Activated CD4-positive, alpha-beta T cell treated with anti-CD3 and anti-CD28 coated beads, Interleukin-2, amount 50 U/mL, for 24 hours (primary cell): ENCODE data around the gene GRAMD2B.
A peak's percentile ranks its signal among the peaks of the same experiment; 100 is the strongest.

ENCODE experiments used
- DNase-seq, 2 donors: peaks; one replicate each; pipeline ENCODE4 v3.0.0-alpha.2; 2020; ENCODE audit warnings: low read depth in 1 of 2, low spot score in 1 of 2

The GRAMD2B gene

DNA sequence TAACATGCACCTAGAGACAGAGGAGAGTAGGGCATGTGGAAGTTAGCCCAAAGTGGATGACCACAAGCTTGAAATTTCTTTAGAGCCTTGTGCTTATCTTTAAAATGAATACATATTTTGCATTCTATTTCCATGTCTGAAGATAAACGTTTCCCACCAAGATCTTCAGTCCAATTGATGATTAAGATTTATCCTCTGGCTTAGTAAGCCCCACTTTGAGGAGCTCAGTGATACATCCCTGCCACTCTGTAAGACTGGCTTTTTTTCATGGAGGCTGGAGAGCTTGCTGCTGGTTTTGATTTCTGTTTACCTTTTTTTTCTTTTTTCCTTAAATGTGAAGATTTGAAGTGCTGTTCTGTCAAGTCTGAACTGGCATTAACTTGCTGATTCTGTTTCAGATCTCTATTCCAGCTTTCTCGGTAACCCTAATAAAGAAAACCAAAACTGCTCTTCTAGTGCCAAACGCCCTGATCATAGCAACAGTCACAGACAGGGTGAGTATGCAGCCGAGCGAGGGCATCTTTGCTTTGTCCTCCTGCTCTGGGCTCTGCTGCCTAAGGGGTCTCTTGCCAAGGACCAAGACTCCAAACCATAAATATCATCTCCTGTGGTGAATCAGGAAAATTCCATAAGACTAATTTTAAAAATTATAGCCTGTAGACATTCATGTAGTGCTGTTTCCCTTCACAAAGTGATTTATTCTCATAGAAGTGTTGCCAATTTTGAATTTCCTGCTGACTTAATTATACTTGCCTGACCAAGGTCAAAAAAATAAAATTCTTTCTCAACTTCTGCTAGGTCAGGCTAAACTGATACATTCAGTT, 54.3 kb downstream of the GRAMD2B start:
- DNase-seq = no peak

DNA sequence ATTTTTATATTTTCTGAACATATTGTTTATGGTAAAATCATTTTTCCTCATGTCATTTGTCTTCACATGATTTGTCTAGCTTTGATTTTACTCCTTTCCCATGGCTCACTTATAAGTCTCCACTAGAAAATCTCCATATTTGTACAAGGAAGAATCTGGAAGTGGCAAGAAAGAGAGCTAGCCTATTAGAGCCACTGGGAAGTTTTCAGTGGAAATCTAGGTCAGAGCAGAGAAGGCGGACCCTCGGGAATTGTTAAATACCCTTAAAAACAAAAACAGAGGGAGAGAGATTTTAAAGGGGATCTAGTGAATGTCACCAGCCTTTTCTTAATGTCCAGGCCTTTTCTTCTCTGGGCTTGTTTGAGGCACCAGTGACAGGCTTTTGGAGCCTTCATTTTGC, 56.6 kb downstream of the GRAMD2B start:
- no peak for DNase-seq

DNA sequence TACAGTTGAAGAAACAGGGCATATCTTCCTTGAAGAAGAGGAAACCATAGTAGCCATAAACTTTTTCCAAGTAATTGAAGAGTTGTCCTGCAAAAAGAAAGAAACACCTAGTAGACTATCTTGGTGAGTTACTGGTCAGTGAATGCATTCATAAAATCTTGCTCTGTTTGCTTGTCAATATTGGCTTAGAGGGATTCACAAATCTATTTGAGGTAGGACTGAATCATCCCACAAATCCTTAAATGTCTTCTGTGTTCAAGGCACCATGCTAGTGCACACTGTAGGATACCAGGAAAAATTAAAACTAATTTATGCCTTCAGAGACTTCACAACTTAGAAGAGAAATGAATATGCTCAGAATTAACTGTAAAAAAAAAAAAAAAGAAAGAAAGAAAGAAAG, 57.6 kb downstream of the GRAMD2B start:
- no peak for DNase-seq

DNA sequence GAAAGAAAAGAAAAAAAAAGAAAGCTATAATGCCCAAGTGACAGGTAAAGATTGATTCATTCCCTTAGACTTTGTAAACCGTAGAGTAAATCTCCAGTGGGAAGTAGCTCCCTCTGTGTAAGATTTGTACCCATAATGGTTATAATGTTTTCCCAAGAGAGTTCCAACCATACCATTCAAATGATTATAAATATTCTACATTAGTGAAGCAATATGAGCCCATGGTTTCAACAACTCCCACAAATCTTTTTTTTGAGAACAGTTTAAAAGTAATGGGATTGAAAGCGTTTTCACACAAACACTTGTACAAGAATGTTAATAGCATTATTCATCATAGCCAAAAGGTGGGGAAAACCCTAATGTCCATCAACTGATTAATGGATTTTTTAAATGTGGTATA, 58.0 kb downstream of the GRAMD2B start:
- DNase-seq = no peak

DNA sequence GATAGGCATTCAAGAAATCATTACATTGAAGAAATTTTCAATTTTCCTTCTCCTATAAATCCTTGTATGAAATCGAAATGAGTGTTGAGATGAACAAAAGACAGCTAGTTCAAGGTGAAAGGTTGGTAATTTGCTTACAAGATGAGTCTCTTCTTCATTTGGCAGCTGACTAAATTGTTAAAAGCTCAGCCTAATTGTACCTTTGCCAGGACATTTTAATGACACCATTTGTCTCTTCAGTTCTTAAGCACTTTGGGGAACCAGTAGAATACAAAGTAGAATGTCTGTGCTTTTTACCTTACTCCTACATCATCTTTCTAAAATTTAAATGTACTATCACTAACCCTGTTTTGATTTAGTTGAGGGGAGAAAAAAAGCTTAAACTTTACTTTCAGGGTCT, 59.4 kb downstream of the GRAMD2B start:
- no peak for DNase-seq

DNA sequence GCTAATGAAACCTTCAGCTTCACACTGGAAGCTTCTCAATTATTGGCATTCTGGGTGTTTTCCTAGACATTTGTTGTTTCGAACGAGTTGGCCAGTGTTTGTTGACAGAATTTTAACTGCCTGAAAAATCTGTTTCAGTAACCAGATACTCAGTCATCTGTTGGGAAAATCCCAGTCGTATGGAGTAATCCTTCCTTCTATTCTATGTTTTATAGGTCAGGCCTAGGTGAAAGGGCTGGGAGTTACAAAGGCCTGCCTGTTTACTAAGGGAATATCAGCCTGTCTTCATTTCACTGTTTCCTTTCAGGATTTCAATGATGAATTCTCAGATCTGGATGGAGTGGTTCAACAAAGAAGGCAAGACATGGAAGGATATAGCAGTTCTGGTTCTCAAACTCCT, 59.9 kb downstream of the GRAMD2B start:
- DNase-seq = no peak

DNA sequence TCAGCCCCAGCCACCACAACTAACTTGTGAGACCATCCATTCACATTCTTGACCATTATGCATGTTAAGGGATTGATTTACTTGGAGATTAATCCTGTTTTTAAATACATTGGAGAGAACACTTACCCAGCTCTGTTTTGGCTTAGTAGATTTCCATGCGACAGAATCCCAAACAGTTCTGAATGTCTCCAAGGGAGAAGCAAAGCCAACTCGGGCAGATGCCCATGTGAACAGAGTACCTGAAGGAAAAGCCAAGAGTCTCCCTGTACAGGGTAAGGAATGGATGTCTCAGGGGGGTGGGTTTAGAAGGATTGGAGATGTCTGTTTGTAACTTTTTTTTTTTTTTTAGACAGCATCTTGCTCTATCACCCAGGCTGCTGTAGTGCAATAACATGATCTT, 61.0 kb downstream of the GRAMD2B start:
- DNase-seq = no peak

DNA sequence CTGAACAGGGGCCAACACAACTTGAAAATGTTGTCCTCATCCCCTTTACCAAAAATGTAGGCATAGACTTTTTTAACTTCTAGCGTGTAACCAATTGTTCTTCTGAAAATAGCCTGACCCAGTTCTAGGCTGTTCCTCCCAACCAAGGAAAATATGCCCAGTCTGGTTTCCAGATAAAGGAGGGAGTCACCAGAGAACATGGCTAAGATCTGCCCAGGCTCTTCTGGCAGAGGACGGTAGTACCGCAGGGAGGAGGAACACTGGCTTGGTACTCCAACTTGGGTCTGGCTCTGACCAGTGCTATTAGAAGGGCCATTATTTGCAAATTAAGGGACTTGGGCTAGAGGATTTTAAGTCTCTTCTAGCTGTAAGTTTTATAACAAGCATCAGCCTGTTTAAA, 63.1 kb downstream of the GRAMD2B start:
- no peak for DNase-seq

DNA sequence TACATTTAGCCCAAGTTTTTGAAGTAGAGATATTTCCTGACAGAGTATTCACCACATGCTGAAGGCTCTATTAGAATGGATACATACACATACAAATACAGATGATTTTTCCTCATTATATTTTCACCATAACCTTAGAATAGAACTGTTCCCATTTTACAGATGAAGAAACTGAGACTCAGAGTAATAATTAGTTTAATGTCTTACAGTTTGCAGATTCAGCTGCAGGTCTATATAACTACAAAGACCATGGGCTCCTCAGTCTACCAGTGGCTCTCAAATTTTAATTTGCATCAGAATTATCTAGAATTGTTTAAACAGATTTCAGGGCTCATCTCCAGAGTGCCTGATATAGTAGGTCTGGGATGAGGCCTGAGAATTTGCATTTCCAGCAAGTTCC, 64.4 kb downstream of the GRAMD2B start:
- DNase-seq = no peak

DNA sequence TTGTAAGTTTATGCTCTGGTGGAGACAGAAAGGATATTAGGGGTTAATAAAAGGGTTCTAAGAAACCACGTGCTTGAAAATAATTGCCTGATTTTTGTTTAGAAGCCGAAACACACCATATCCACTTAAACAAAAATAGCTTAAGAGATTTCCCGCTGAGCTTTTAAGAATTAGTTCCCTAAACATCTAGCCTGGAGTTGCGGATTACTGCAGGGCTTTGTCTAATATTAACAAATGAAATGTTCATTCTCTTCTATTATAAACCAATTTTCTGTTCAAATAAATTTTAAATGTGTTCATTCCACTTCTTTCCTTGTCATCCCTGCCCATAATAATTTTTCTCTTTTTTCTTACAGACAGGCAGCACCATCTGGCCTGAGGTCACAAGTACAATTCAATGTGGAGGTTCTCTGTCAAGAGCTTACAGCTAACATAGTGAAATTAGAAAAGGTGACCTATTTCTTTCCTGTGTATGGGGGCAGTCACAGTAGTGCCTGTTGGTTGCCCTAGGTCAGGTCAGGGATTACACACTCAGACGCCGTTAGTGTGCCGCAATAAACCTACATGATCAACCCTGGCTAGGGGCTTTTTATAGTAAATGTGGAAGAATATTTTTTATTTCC, 65.3 kb downstream of the GRAMD2B start:
- no peak for DNase-seq

DNA sequence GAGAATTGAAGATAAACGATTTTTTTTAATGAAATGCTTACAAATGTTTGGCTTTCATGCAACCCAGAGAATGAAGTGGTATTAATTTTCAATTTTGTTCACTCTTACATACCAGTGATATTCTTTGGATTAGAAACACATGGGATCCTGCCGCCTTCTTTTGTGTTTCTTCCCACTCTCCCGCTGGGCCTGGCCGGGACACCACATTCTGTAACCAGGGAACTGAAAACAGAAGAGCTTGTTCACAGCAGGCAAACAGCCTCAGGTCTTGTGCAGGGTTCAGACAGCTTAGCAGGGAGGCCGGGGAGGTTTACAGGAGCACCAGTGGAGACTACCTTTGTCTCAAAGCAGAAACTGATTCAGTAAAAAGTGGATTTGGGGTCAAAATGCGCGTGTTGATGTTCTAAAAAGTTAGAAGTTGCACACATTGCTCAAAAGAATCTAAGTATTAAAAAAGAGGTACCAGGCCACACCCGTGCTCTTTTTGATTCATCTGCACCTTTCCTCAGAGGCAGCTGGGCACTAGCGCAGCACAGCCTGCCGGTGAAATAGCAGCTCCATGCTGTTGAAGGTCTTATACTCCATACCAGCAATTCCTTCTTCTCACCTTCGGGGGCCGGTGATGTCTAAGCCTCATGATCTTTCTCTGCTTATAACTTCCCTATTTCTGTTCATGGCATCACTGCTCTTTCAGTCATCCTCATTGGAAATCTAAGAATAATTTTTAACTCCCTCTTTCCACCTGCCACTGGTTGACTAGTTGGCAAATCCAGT, 67.1 kb downstream of the GRAMD2B start:
- no peak for DNase-seq

DNA sequence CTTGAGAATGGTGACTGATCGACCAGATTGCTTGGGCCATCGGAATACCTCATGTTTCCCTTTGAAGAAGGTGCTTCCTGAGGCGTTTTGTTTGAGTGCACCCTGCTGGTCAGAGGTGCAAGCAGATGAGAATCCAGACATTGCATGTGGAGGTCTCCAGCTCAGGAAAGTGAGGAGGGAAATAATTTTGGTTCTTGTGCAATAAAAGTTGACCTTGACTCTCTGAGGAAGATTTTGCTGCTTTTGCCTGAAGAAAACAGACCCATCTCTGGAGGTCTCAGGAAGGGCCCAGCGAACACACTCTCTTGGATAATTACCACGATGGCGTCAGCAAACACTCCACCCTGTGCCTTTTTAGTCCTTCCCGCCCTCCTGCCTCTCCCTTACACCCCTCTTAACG, 69.7 kb downstream of the GRAMD2B start:
- DNase-seq = no peak

DNA sequence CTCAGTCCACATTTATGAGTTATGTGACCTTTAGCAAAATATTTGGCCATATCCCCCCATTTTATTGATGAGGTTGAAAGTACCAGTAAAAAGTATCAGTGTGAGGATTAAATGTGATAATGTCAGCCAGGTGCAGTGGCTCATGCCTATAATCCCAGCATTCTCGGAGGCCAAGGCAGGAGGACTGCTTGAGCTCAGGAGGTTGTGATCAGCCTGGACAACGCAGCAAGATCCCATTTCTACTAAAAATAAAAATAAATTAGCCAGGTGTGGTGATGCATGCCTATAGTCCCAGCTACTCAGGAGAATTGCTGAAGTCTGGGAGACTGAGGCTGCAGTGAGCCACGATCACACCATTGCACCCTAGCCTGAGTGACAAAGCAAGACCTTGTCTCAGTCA, 71.2 kb downstream of the GRAMD2B start:
- no peak for DNase-seq

DNA sequence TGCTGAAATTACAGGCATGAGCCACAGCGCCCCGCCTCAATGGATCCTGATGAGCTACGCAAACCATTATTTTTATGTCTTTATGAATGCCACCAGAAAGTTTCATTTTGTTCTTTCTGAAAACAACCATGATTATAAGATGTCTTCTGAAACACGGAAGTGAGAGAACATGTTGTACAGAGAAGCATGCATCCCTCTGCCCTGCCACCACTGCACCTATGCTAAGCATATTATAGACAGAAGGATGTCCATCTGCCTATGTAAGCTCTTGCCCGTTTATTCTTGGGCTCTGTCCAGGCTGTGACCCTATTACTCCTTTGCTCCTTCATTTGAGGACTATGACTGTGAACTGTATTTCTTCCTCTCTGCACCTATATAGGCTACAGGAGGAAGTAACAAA, 74.3 kb downstream of the GRAMD2B start:
- no peak for DNase-seq

DNA sequence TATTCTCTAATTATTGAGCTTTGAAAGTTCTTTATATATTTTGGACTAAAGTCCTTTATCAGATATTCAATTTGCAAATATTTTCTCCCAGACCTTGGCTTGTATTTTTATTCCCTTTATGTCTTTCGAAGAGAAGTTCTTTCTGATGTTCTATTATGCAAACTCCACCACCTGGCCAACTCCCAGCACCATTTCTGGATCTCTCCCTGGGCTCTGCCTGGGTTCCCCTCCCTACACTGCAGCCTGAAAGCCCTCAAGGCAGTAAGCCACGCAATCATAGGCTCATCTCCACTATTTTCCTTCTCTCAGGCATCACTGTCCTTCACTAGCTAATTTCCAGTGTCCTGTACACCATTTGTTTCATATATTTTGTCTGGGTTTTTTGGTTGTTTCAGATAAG, 76.1 kb downstream of the GRAMD2B start:
- DNase-seq = no peak

DNA sequence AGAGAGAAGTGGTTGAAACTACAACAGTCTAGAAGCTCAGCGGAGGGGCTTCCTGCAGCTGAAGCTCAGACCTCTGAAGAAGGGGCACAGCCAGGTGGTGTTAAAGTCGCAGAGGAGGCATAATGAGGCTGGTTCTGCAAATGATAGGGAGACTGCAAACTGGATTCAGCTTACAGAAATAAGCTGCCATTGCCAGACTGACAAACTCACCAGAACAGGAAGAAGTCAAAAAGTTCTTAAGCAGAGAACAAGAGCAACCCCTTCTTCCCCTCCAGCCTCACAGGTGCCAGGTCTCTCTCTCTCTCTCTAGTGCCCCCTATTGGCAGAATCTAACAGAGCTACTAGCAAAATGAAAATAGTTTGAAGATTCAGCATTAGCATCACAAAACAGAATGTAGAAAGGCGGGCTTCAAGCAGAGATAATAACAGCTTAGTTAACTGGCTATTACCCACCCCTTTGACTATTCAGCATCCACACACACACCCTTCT, 76.7 kb downstream of the GRAMD2B start:
- peak in 1 of 2 donors; percentile 7 for DNase-seq

DNA sequence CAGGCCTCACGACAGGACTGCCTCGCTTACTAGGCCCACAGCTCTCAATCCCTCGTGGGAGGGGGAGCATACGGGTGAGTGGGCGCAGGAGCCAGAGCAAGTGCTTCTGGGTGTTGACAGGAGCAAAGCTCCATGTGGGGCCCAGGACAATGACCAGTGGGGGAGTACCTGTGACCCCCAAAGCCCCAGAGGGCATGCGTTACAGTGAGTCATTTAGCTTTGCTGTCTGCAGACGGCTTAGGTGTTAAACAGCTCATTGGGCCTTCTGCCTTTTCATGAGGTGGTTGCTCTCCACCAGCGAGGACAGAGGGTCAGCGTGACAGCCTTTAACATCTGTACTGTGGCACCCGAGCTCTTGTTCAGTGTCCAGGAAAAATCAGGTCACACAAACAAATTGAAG, 78.2 kb downstream of the GRAMD2B start:
- no peak for DNase-seq

DNA sequence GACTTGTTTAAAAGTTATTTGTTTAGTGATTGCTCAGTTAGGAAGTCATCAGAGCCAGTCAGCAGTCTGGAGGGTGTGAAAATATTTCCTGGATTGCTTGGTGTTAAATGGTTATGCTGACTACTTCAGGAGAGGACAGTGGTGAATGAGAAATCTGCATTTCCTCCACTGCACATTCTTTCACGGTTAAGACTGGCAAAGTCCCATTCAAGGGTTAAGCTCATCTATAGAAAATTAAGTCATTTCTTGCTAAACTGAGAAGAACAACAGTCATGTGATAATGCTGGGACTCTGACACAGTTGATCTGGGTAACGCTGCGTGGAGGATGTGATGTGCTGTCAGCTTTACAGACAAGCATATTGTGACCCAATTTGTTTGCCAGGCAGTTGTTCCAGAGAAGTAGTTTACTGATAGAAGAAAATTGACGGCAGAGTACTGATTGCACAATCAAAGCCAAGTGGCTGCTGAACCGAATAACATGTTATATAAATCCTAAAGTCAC, 80.4 kb downstream of the GRAMD2B start:
- no peak for DNase-seq

DNA sequence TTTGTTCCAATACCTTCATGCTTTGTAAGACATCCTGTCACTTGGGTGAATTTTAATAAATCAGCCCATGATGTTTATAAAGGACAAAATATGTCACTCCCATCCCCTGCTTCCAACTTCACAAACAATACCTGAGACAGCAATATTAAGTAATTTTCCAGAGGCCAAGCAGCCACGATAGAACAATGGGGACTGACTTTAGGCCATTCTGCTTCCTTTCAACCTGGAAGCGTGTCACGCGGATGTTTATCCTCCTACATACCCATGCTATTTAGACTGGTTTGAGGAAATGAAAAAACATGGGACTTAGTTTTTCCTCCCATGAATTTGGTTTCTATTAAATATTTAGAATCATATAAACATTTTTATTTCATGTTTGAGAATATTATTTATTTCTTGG, 82.9 kb downstream of the GRAMD2B start:
- DNase-seq = no peak

DNA sequence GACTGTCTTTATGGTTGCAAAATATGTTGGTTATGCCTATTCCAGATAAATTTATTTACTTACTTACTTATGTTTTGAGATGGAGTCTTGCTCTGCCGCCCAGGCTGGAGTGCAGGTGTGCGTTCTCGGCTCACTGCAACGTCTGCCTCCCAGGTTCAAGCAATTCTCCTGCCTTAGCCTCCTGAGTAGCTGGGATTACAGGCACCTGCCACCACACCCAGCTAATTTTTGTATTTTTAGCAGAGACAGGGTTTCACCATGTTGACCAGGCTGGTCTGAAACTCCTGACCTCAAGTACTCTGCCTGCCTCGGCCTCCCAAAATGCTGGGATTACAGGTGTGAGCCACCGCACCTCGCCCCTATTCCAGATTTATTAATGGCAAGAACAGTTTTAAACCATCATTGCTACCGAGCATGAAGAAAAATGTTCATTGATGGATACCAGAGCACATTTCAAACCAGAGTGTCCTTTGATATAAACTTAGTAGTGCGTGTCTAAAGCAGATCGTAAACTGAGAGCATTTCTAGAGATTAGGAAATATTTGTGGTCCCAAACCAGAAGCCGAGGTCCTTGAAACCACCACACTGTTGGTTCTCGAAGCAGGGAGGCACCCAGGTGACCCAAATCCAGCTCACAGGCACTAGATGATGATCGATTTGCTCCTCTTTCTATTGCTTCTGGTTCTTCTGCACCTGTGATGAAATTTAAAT, 85.2 kb downstream of the GRAMD2B start:
- DNase-seq = no peak

DNA sequence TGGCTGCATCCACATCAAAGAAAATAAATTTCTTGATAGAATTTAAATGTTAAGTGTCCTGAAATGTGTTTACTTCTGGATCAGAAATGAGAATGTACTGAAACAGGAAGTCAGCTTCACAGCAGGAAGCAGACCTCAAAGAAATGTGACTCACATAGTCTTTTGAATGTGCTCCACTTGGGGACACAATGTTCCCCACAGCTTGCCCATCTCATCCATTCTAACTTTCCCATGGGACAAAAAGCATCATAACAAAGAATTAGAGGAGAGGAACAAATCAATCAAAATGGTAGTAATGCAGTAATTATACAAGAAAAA, 85.7 kb downstream of the GRAMD2B start:
- no peak for DNase-seq
